OCI-LY3 (cell line): ENCODE data around the gene CPLANE1.

ENCODE experiments used
- CTCF ChIP-seq: fragments of 200-600, 300-600 bp; sonication (generic); IDR thresholded peaks from 2 replicates; pipeline ENCODE4 v1.5.1; 2014; ENCODE audit warnings: antibody characterized with exemption, low read length, low read depth
- EZH2phosphoT487 ChIP-seq: fragments of 200-600 bp; shearing (Covaris generic); IDR thresholded peaks from 2 replicates; pipeline ENCODE4 v1.6.1; 2018; ENCODE audit warnings: antibody characterized with exemption, mixed run types, low read depth

DNA sequence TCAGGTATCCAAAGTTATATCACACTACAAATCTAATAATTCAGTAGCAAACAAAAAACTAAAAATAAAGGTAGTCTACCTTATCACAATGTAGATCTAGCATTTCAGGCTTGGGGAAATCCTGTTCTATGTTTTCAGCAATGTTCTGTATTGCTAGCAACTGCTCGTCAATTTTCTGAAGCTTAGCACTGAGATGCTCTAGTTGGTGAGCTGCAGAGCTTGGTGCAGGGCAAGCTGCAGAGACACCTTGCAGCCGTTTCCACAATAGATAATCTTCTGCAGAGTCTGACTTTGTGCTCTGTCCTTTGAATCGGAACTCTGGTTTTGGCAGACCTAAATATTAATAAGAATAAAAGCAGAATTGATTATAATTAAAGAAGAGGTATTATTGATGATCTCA is 95.5 kb downstream of the CPLANE1 start:
- no peak for TF ChIP-seq CTCF
- no peak for TF ChIP-seq EZH2phosphoT487
